Peyer's patch (tissue), 4 donors: ENCODE data around the gene UTF1.

Experiments
- POLR2A ChIP-seq, 2 donors: fragments of 450-650 bp; IDR thresholded peaks; one replicate each; pipeline ENCODE4 v1.5.1; 2017; ENCODE audit warnings: antibody characterized with exemption in 2 of 2, mild to moderate bottlenecking in 2 of 2, moderate library complexity in 2 of 2
- TF ChIP-seq, protein P1 (sequence below), 6 experiments: fragments of 450-650 bp in 4 of 6; fragments of 200-600 bp in 2 of 6; sonication (generic) in 1 of 6; IDR thresholded peaks; one replicate each; pipeline ENCODE4 v1.5.1; 2017 to 2019; ENCODE audit warnings: antibody characterized with exemption in 6 of 6, mild to moderate bottlenecking in 3 of 6, moderate library complexity in 1 of 6

- TF ChIP-seq, protein P1, sequence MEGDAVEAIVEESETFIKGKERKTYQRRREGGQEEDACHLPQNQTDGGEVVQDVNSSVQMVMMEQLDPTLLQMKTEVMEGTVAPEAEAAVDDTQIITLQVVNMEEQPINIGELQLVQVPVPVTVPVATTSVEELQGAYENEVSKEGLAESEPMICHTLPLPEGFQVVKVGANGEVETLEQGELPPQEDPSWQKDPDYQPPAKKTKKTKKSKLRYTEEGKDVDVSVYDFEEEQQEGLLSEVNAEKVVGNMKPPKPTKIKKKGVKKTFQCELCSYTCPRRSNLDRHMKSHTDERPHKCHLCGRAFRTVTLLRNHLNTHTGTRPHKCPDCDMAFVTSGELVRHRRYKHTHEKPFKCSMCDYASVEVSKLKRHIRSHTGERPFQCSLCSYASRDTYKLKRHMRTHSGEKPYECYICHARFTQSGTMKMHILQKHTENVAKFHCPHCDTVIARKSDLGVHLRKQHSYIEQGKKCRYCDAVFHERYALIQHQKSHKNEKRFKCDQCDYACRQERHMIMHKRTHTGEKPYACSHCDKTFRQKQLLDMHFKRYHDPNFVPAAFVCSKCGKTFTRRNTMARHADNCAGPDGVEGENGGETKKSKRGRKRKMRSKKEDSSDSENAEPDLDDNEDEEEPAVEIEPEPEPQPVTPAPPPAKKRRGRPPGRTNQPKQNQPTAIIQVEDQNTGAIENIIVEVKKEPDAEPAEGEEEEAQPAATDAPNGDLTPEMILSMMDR (IDR thresholded peaks at IDR 0.05), result no peak
- no peak for TF ChIP-seq POLR2A (IDR thresholded peaks at IDR 0.05)
Measured at GRCh38 chr10:133214468-133215410, 15.3 kb upstream of the UTF1 start.
